C1 segment of cervical spinal cord (tissue), 14 donors: ENCODE measurements around the gene FCGR2B.
"Not testable (repeated sequence)": the region's sequence is repeated elsewhere in the genome, so short reads cannot be mapped to it uniquely, and the experiment has no call there.

ENCODE experiments used
- DNase-seq, 14 donors: peaks; one replicate each; lab custom pipeline; 2025; lab: John Stamatoyannopoulos, UW

FCGR2B gene

DNA sequence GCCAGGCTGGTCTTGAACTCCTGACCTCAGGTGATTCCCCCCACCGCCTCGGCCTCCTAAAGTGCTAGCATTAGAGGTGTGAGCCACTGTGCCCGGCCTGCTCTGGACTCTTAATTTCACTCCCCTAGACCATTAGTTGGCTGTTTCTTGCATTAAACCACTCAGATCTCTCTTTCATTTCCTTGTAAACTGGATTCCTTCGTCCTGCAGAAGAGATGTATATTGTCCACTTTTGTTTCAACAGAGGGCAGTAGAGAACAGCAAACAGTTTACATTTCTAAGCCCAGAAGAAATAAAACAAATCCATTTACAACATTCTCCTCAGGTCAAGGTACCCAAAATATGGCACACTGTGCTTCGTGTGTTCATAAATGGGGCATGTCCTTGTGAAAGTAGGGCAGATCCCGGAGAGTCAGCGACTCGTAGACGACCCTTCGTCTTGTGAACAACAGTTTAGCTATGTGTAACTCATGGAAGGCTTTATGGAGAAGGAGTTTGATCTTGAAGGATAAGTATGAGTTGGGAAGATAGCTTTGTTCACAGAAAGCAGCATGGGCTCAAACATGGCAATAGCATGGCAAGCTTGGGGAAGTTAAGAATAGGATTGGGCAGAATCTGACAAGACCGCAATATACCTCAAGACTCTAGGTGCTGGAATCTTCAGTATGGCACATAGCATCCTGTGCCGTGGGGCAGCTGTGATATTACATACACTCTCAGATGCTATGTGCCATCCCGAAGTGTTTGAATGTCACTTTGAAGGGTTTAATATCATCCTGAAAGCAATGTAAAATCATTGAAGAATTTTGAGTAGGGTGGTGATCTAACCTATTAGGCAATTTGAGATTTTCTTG lies 15.2 kb upstream of the FCGR2B start:
- DNase-seq = peak in 2 of 14 donors; percentile 12 to 24

DNA sequence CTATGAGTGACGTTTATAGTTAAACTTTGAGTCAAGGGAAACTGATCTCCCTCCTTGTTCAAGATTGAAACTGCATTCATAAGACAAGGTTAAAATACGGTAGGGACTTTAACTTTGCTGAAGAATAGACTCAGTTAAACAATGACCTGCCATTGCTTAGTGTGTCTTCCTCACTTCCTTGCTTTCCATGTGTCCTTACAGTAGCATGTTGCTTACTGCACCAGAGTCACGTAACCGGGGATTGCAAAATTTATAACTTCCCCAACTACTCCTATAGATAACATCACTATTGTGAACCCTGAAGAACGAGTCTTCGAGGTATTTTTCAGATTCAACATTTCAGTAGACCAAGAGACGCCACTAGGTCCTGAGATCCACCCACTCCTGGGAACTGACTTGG lies 9.4 kb upstream of the FCGR2B start:
- not testable (repeated sequence) for DNase-seq

DNA sequence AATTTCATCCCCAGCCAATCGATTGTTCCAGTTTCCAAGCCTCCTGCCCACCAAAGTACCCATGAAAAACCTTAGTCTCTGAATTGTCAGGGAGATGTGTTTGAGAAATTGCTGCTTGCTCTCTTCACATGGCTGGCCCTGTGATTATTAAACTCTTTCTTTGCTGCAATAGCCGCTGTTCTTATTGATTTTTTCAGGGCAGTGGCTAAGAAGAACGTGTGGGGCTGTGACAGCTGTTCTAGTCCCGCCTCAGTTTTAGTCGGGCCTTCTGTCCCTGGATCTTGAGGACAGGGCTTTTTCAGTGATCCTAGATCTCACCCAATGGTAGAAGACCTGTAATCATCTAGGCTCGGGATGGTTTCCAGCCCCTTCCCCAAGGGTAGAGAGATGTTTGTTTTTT lies 9.0 kb upstream of the FCGR2B start:
- DNase-seq = not testable (repeated sequence)

DNA sequence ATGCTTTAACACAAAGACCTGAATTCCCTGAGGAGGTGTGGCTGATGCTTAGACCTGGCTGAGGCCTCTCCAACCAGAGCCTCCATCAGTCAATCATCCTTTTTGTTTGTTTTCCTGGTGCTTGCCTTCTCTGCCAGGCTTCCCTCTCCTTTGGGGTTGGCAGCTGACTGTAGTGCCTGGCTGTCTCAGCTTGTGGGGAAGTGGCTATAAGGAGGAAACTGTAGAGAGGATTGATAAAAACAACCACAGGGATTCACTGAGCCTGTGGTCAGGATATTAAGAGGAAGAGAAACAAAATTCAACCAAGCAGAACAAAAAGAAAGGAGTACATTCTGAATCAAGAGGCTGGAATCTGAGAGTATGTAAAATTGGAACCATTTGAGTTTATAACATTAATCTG lies 4.4 kb upstream of the FCGR2B start:
- not testable (repeated sequence) for DNase-seq

DNA sequence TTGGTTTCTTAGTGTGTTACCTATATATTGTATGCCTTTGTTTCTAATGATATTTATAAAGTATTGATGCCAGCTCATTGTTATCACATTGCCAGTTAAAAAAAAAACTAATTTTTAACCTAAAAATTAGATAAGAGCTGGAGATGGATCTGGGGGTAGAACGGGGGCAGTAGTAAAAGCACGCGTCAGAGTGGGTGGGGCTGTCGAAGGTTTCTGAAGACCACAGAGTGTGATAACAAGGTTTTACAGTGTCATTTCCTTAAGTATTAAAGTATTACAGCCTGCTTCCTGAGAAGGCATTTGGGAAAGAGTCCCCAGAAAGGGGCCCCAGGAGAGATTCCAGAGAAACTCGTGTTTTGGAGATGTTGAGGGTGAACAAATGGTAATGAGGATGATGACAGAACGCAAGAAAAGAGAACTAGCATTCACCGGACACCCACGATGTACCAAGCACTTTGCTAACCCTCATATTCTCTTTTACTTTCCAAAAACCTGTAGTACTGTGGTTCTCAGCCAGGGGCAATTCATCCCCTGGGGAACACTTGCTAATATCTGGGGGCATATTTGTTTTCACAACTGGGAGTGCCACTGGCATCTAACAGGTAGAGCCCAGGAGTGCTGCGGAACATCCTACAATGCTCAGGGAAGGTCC lies 1.2 kb upstream of the FCGR2B start:
- not testable (repeated sequence) for DNase-seq

DNA sequence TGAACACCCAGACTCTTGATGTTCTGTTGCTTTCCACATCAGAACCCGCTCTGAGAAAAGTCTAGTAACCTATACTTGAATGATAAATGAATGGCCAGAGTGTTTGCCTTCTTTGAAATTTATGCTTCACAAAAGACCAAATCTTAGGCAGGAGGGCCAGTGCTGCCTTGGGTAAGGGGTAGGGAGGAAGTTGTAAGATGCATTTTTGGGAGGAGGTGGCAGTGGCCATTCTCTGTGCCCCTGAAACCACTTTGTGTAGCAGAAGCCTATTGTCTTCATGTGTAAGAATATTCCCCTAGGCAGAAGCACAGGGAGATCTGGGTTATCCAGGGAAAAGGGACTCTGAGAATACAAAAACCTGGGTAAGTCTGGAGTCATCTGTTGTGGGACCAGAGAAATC lies 626 bp downstream of the FCGR2B start:
- not testable (repeated sequence) for DNase-seq

DNA sequence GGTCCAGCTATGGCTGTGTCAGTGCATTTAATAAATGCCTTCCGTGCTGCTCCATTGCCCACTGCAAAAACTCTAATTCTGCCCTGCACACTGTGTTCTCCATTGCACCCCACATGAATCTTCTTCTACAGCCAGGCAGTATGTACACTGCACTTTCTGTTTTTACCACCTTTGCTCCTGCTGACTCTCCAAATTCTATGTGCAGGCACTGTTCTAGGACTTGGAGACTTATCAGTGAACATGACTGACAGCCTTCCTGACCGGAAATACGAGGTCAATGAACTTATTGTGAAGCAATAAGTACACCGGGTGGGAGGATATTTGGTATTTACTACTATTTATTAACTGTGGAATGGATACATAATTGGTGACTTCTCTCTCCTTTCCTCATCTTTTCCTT lies 1.7 kb downstream of the FCGR2B start:
- DNase-seq = not testable (repeated sequence)

DNA sequence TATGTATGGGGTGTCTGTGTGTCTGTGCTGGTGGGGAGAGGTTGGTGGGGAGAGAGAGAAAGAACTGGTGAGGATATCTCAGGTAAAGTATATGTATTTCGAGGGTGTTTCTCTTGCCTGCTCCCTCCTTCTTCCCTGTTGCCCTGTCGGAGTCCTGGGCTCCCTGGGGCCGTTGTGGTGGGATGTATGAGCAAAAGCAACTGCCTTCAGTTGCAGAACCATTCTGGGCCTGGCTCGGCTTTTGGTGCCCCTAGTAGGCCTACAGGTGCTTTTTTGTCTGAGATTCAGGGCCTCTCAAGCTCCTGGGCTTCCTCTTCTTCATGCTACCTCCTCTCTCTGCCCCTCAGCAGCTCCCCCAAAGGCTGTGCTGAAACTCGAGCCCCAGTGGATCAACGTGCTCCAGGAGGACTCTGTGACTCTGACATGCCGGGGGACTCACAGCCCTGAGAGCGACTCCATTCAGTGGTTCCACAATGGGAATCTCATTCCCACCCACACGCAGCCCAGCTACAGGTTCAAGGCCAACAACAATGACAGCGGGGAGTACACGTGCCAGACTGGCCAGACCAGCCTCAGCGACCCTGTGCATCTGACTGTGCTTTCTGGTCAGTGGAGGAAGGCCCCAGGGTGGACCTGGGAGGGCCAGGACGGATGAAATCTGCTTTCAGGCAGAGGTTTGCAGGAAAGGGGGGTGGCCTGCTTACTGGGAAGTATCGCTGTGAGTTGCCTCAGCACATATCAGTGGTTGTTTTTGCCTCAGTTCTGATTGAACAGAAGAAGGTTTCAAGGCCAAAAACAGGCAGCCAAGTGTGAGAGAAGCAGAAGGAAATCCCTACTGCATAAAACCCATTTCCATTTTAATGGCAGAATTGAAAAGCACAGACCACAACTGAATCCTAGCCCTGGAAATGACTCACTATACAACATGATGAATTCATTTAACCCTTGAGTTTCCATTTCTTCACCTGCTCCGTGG lies 8.4 kb downstream of the FCGR2B start:
- DNase-seq = not testable (repeated sequence)

DNA sequence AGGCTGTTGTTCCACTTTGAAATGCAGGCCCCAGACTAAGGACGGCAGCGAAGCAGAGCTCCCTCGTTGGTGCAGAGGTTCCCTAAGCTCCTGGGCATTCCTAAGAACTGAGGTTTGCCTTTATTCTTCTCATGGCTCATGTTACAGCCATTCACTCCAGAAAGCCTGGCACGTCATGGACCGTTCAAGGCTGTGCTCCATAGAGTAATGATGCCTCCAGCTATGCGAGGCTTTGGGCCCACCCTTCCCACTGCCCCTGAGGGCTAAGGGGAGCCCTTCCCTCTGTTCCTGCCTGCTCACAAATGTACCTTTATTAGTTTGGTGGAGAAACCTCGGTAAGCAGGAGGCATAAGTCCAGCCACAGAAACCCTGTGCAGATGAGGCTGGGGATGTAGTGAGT lies 10.5 kb downstream of the FCGR2B start:
- DNase-seq = not testable (repeated sequence)

DNA sequence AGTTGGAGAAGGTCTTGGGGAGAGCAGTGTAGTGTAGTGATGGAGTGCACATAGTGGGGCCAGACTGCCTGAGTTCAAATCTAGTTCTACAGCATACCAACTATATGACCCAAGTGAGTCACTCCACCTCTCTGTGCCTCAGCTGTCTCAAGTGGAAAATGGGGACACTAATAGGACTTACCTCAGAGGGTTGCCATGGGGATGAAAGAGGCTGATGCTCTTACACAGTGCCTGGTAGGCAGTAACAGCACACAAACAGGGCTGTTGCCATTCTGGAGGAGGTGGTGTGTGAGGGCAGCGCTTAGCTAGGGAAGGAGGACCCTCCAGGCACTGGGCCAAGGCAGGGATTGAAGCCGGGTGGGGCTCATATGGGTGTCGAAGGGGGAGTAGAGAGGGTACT lies 11.5 kb downstream of the FCGR2B start:
- not testable (repeated sequence) for DNase-seq

DNA sequence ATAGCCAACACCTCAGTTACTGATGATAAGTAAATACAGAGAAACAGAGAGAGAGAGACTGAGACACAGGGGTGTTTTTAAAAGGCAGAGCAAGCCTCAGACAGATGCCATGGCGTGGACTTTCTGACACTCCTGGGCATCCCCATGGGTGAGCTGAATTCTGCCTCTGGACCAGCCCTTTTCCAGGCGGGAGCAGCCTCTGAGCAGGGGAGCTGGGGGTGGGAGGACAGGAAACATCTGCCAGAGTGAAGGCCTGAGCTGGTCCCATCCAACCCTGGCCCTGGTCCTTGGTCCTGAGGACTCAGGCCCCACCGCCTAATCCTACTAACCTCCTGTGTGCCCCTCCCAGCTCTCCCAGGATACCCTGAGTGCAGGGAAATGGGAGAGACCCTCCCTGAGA lies 12.0 kb downstream of the FCGR2B start:
- not testable (repeated sequence) for DNase-seq

DNA sequence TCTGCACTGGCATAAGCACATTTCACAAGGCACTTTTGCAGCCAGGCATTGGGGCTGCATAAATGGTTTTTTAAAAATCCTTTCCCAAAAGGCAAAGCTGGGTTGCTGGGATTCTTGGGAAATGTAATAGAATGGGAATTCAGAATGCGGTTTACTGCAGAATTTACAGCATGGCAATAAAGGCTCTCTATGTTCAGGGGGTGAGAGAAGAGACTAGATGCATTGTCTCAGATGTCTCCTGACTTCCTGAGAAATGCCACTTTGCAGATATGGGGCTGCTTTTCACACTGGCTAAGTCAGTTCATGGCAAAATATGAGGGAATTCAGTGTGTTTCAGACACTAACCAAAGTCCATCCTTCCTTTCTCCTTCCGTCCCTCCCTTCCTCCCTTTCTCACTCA lies 13.5 kb downstream of the FCGR2B start:
- peak in 1 of 14 donors; percentile 16 for DNase-seq

DNA sequence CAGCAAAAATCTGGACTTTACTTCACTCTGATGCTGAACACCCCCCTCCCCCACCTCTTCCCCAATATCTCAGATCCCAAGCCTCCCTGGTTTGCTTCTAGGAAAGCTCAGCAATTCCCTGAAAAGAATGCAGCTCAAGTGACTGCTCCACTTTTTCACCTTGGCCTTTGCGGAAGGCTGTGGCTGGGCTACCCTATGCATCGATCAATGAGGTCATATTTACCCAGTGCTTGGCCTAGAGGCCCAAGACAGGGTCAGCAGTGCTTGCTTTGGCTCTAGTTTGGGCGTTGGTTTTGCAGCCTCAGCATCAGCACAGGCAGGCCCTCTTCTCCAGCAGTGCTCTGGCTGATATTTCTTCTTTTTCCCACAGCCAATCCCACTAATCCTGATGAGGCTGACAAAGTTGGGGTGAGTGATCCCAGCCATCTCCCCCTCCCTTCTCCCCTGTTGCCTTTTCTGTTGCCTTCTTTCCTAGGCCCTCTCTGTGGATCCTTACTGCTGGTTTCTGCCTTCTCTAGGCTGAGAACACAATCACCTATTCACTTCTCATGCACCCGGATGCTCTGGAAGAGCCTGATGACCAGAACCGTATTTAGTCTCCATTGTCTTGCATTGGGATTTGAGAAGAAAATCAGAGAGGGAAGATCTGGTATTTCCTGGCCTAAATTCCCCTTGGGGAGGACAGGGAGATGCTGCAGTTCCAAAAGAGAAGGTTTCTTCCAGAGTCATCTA lies 14.2 kb downstream of the FCGR2B start:
- no peak for DNase-seq

DNA sequence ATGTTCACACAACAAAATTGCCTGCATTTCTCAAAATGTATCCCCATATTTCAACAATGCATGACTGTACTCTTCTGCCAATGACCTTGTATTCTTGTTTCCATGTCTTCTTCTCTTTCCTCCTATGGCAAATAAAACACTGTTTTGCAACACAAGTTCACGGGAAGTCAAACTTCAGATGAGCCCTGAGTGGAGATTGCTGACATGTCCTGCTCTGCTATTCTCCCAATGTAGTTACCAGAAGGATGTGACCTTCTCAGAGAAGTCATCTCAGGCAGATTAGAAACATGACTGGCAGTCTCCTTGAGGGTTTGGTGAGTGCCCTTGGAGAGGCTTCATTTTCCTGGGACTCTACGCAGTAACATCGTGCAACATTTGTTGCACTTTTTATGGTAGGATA lies 15.6 kb downstream of the FCGR2B start:
- DNase-seq = no peak

DNA sequence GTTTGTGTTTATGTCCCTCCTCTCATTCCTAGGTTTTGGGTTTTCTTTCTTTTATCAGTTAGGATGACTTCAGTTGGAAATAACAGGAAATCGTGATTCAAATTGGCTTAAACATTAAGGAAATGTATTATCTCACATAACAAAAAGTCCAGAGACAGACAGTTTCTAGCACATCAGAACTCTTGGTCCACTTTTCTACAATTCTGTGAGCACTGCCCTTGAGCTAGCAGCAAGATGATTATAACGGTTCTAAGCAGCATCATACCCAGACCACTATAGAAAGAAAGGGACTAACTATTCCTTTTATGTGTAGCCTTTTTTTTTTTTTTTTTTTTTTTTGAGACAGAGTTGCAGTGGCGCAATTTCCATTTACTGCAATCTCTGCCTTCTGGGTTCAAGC lies 18.9 kb downstream of the FCGR2B start:
- no peak for DNase-seq

DNA sequence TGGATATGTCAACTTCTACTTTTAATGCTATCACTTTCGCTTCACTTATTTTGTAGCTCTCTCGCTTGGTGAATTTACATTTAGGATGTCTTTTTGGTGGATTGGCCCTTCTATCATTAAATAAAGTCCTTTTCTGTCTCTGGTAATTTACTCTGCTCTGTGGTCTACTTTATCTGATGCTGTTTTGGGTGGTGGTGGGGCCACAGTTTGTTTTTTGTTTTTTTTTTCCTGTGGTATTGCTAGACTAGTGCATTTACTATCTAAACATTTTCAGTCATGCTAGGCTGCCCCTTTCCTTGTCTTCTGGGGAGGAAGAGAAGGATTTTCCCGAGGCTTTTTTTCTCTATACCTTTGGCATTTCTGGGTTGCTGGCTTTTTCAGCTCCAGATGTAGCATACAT lies 26.0 kb downstream of the FCGR2B start:
- DNase-seq = no peak

DNA sequence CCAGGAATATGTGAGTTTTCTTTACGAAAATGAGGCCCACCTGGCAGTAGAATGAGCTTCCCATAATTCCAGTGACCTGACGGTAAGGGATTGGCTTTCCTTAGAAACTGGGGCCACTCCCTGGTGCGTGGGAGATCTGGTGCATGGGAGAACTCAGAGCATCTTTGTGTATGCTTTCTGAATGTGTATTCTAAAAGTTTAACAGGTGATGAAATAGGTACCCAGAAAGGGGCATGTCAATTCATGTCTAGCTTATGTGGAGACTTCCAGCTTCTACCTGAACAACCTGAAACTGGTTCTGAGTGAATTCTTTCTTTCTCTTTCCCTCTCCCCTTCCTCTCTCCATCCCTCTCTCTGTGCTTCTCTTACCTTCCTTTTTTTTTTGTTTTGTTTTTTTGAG lies 28.9 kb downstream of the FCGR2B start:
- DNase-seq = no peak

DNA sequence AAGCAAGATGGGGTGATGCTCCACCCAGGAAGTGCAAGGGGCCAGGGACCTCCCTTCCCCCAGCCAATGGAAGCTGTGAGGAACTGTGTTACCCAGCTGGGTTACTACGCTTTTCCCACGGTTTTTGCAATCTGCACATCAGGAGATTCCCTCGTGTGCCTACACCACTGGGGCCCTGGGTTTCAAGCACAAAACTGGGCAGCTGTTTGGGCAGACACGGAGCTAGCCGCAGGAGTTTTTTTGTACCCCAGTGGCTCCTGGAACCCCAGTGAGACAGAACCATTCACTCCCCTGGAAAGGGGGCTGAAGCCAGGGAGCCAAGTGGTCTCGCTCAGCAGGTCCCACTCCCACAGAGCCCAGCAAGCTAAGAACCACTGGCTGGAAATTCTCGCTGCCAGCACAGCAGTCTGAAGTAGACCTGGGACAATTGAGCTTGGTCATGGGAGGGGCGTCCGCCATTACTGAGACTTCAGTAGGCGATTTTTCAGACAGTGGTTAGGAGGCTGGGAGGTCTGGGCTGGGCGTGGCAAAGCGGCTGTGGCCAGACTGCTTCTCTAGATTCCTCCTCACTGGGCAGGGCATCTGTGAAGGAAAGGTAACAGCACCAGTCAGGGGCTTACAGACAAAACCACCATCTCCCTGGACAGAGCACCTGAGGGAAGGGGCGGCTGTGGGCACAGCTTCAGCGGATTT lies 30.2 kb downstream of the FCGR2B start:
- DNase-seq = not testable (repeated sequence)

DNA sequence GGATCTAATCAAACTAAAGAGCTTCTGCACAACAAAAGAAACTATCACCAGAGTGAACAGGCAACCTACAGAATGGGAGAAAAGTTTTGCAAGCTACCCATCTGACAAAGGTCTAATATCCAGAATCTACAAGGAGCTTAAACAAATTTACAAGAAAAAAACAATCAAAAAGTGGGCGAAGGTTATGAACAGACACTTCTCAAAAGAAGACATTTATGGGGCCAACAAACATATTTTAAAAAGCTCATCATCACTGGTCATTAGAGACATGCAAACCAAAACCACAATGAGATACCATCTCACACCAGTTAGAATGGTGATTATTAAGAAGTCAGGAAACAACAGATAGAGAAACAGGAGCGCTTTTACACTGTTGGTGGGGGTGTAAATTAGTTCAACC lies 35.4 kb downstream of the FCGR2B start:
- DNase-seq = not testable (repeated sequence)

DNA sequence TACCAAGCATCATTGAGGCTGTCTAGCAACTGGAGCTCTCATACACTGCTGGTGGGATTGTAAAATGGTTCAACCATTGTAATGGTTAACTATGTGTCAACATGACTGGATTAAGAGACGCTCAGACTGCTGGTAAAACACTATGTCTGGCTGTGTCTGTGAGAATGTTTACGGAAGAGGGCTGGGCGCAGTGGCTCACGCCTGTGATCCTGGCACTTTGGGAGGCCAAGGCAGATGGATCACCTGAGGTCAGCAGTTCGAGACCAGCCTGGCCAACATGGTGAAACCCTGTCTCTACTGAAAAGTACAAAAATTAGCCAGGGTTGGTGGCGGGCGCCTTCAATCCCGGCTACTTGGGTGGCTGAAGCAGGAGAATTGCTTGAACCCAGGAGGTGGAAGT lies 39.3 kb downstream of the FCGR2B start:
- DNase-seq = no peak

DNA sequence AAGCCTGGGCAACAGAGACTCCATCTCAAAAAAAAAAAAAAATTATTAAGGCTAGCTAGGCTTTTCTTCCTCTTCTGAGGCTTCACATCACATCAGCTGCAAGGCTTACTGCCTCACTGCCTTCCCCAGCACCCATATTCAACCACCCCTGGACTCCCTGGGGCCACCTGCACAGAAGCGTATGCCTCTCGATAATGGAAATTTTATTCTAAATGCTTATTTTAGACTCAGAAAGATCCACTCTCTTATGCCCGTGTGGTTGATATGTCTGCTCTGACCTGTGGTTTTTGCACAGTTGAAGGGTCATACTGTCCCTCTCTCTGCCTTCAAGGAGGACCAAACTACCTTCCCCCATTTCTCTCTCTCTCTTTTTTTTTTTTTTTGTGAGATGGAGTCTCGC lies 42.6 kb downstream of the FCGR2B start:
- DNase-seq = no peak
